NB4 (cell line): ENCODE results near the gene RREB1.

Experiments used
- MAX ChIP-seq: IDR thresholded peaks from 2 replicates; pipeline ENCODE4 v1.6.1; 2011; ENCODE audit warnings: low read depth, low read length
- TF ChIP-seq, protein P1 (sequence below): IDR thresholded peaks from one replicate; pipeline ENCODE4 v1.5.1; 2012; ENCODE audit warnings: low read depth, low read length

GRCh38 chr6:7142228-7142801 lies 34.6 kb downstream of the RREB1 start:
- TF ChIP-seq, protein P1, sequence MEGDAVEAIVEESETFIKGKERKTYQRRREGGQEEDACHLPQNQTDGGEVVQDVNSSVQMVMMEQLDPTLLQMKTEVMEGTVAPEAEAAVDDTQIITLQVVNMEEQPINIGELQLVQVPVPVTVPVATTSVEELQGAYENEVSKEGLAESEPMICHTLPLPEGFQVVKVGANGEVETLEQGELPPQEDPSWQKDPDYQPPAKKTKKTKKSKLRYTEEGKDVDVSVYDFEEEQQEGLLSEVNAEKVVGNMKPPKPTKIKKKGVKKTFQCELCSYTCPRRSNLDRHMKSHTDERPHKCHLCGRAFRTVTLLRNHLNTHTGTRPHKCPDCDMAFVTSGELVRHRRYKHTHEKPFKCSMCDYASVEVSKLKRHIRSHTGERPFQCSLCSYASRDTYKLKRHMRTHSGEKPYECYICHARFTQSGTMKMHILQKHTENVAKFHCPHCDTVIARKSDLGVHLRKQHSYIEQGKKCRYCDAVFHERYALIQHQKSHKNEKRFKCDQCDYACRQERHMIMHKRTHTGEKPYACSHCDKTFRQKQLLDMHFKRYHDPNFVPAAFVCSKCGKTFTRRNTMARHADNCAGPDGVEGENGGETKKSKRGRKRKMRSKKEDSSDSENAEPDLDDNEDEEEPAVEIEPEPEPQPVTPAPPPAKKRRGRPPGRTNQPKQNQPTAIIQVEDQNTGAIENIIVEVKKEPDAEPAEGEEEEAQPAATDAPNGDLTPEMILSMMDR, result no peak
- no peak for TF ChIP-seq MAX
